ENCODE measurements around the gene ZNF441.
"Not testable (repeated sequence)": the region's sequence is repeated elsewhere in the genome, so short reads cannot be mapped to it uniquely, and the experiment has no call there.

Gene ZNF441

DNA sequence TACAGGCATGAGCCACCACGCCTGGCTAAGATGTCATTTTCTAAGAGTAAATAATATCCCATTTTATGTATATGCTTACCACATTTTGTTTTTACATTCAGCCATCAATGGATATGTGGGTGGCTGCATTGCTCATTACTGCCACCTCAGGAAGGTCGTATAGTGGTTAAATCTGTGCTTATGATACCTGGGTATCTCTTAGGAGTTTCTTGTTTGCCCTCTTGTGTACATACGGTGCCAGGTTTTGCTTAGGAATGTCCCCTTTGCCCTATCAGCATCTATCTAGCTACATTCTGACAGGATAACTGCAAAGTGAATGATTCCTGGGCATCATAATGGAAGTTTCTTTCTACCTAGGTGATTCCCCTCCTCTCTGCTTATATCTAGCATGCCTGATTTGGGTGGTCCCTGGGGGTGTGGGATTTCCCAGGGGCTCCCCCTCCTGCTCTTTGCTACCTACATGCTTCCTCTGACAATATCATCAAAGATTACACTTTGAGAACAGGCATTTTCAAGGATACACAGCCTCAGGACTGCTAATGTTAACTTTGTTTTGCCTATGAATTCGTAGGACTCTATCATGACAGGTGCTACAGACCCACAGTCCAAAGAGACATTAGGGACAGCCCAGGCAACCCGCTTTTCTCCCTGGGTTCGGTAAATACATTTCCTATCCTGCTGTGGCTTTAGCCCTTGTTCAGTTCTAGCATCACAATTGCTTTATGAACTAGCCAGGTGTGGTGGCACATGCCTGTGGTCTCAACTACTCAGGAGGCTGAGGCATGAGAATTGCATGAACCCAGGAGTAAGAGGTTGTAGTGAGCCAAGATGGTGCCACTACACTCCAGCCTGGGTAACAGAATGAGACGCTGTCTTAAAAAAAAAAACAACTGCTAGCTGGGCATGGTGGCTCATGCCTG lies 62.4 kb downstream of the ZNF441 start:
- TF ChIP-seq, protein P1, sequence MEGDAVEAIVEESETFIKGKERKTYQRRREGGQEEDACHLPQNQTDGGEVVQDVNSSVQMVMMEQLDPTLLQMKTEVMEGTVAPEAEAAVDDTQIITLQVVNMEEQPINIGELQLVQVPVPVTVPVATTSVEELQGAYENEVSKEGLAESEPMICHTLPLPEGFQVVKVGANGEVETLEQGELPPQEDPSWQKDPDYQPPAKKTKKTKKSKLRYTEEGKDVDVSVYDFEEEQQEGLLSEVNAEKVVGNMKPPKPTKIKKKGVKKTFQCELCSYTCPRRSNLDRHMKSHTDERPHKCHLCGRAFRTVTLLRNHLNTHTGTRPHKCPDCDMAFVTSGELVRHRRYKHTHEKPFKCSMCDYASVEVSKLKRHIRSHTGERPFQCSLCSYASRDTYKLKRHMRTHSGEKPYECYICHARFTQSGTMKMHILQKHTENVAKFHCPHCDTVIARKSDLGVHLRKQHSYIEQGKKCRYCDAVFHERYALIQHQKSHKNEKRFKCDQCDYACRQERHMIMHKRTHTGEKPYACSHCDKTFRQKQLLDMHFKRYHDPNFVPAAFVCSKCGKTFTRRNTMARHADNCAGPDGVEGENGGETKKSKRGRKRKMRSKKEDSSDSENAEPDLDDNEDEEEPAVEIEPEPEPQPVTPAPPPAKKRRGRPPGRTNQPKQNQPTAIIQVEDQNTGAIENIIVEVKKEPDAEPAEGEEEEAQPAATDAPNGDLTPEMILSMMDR (conservative IDR thresholded peaks at IDR 0.05; ENCODE audit: low read length), result peak; percentile 25; the same call in 1 of the 2 replicates
- H3K4me1 ChIP-seq (ENCODE audit: insufficient read depth, low read length, poor library complexity, severe bottlenecking); H3K4me2 ChIP-seq (ENCODE audit: low read depth, low read length, poor library complexity, severe bottlenecking); H3K9me2 ChIP-seq (replicated peaks; ENCODE audit: low read depth, low read length); H3K9ac ChIP-seq (ENCODE audit: low read depth, low read length, poor library complexity, severe bottlenecking); H3K27me3 ChIP-seq (ENCODE audit: insufficient read depth, low read length, poor library complexity, severe bottlenecking); H3K79me2 ChIP-seq (ENCODE audit: insufficient read depth, low read length); H4K20me1 ChIP-seq (ENCODE audit: insufficient read depth, low read length, poor library complexity, severe bottlenecking); H2AFZ ChIP-seq (ENCODE audit: low read length); H3K4me3 ChIP-seq (ENCODE audit: low read length, poor library complexity, severe bottlenecking); H3F3A ChIP-seq (ENCODE audit: low read depth): not testable (repeated sequence)
- peaks cover 31% of the 10 kb centered on the region; the same call in 1 of the 2 replicates for H3K36me3 ChIP-seq (ENCODE audit: insufficient read depth, low read length)
- H3K9me3 ChIP-seq (ENCODE audit: insufficient read depth, low read depth, low read length), result peaks cover 32% of the 10 kb centered on the region; the same call in 1 of the 2 replicates

DNA sequence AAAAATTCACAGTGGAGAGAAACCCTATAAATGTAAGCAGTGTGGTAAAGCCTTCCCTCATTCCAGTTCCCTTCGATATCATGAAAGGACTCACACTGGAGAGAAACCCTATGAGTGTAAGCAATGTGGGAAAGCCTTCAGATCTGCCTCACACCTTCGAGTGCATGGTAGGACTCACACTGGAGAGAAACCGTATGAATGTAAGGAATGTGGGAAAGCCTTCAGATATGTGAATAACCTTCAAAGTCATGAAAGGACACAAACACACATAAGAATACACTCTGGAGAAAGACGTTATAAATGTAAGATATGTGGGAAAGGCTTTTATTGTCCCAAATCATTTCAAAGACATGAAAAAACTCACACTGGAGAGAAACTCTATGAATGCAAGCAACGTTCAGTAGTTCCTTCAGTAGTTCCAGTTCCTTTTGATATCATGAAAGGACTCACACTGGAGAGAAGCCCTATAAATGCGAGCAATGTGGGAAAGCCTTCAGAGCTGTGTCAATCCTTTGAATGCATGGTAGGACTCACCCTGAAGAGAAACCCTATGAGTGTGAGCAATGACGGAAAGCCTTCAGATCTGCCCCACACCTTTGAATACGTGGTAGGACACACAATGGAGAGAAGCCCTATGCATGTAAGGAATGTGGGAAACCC lies 65.6 kb downstream of the ZNF441 start:
- Histone ChIP-seq H3K79me2 (ENCODE audit: insufficient read depth, low read length) (no peaks in the 10 kb centered on the region), H3K4me1 (ENCODE audit: insufficient read depth, low read length, poor library complexity, severe bottlenecking) (no peaks in the 10 kb centered on the region), H3K4me3 (ENCODE audit: low read length, poor library complexity, severe bottlenecking) (no peak overlapping the region), H3K4me2 (ENCODE audit: low read depth, low read length, poor library complexity, severe bottlenecking) (no peak overlapping the region), H2AFZ (ENCODE audit: low read length) (no peak overlapping the region), H3K27me3 (ENCODE audit: insufficient read depth, low read length, poor library complexity, severe bottlenecking) (no peaks in the 10 kb centered on the region), H3K36me3 (ENCODE audit: insufficient read depth, low read length) (peaks cover 31% of the 10 kb centered on the region; the same call in 1 of the 2 replicates), H3K9me3 (ENCODE audit: insufficient read depth, low read depth, low read length) (peaks cover 32% of the 10 kb centered on the region; the same call in 1 of the 2 replicates), H3K9me2 (replicated peaks; ENCODE audit: low read depth, low read length) (no peaks in the 10 kb centered on the region), H3F3A (ENCODE audit: low read depth) (no peaks in the 10 kb centered on the region), H3K9ac (ENCODE audit: low read depth, low read length, poor library complexity, severe bottlenecking) (no peak overlapping the region), H4K20me1 (ENCODE audit: insufficient read depth, low read length, poor library complexity, severe bottlenecking) (no peaks in the 10 kb centered on the region)
- TF ChIP-seq EZH2phosphoT487 (IDR thresholded peaks at IDR 0.05; ENCODE audit: borderline replicate concordance), result no peak
- TF ChIP-seq, protein P1 (conservative IDR thresholded peaks at IDR 0.05; ENCODE audit: low read length), result no peak

DNA sequence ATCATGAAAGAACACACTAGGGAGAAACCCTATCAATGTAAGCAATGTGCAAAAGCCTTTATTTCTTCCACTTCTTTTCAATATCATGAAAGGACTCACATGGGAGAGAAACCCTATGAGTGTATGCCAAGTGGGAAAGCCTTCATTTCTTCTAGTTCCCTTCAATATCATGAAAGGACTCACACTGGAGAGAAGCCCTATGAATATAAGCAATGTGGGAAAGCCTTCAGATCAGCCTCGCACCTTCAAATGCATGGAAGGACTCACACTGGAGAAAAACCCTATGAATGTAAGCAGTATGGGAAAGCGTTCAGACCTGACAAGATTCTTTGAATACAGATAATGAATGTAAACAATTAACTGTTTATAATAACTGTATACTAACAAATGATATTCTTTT lies 66.7 kb downstream of the ZNF441 start:
- no peak overlapping the region for H2AFZ ChIP-seq (ENCODE audit: low read length)
- H3K4me1 ChIP-seq (ENCODE audit: insufficient read depth, low read length, poor library complexity, severe bottlenecking), result no peaks in the 10 kb centered on the region
- H3K9me2 ChIP-seq (replicated peaks; ENCODE audit: low read depth, low read length), result no peaks in the 10 kb centered on the region
- peaks cover 32% of the 10 kb centered on the region; the same call in 1 of the 2 replicates for H3K9me3 ChIP-seq (ENCODE audit: insufficient read depth, low read depth, low read length)
- H3K4me2 ChIP-seq (ENCODE audit: low read depth, low read length, poor library complexity, severe bottlenecking), result no peak overlapping the region
- H3K79me2 ChIP-seq (ENCODE audit: insufficient read depth, low read length), result no peaks in the 10 kb centered on the region
- no peak overlapping the region for H3K4me3 ChIP-seq (ENCODE audit: low read length, poor library complexity, severe bottlenecking)
- H3F3A ChIP-seq (ENCODE audit: low read depth), result no peaks in the 10 kb centered on the region
- no peak for TF ChIP-seq EZH2phosphoT487 (IDR thresholded peaks at IDR 0.05; ENCODE audit: borderline replicate concordance)
- TF ChIP-seq, protein P1 (conservative IDR thresholded peaks at IDR 0.05; ENCODE audit: low read length), result no peak
- no peaks in the 10 kb centered on the region for H3K27me3 ChIP-seq (ENCODE audit: insufficient read depth, low read length, poor library complexity, severe bottlenecking)
- peaks cover 31% of the 10 kb centered on the region; the same call in 1 of the 2 replicates for H3K36me3 ChIP-seq (ENCODE audit: insufficient read depth, low read length)
- H4K20me1 ChIP-seq (ENCODE audit: insufficient read depth, low read length, poor library complexity, severe bottlenecking), result no peaks in the 10 kb centered on the region
- no peak overlapping the region for H3K9ac ChIP-seq (ENCODE audit: low read depth, low read length, poor library complexity, severe bottlenecking)

Data from Loucy (cell line).